ENCODE results near the gene RFC2. TPM values are rescaled to one million over a fixed set of nuclear protein-coding genes. Genes with fewer than 3 reads are reported as not detected.
"Not testable (repeated sequence)": the region's sequence is repeated elsewhere in the genome, so short reads cannot be mapped to it uniquely, and the experiment has no call there.

The RFC2 gene
- total RNA-seq, 6 experiments from 2014 or later: 8.0 to 21.3 (median 12.2) TPM

DNA sequence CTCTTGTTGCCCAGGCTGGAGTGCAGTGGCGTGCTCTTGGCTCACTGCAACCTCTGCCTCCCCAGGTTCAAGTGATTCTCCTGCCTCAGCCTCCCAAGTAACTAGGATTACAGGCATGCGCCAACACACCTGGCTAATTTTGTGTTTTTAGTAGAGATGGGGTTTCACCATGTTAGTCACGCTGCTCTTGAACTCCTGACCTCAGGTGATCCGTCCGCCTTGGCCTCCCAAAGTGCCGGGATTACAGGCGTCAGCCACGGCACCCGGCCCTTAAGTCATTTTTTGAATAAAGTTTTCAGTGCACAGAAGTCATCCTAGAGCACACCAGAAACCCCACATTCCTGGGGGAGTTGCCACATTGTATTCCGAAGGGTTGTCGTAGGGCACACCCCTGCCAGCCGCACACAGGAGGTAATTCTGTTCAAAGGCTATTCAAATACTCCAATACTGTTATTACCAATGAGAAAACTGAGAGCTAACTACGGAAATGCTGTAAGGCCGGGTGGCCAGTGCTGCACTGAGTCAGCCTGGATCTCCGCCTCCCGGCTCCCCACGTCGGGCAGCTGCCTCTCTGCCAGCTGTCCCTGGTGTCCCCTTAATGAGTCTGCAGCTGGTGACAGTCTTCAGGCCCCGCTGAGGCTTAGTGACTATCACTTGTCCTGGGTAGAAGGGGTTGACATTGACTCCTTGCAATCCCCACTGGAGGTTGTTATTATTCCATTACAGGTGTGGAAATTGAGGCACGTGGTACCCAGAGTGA lies 8.6 kb upstream of the RFC2 start:
- intact Hi-C loops (cut with DNase I): no loop called here
- H3K27me3 ChIP-seq: no peaks in the 10 kb centered on the region
- H3K36me3 ChIP-seq: no peaks in the 10 kb centered on the region
- TF ChIP-seq, protein P1, sequence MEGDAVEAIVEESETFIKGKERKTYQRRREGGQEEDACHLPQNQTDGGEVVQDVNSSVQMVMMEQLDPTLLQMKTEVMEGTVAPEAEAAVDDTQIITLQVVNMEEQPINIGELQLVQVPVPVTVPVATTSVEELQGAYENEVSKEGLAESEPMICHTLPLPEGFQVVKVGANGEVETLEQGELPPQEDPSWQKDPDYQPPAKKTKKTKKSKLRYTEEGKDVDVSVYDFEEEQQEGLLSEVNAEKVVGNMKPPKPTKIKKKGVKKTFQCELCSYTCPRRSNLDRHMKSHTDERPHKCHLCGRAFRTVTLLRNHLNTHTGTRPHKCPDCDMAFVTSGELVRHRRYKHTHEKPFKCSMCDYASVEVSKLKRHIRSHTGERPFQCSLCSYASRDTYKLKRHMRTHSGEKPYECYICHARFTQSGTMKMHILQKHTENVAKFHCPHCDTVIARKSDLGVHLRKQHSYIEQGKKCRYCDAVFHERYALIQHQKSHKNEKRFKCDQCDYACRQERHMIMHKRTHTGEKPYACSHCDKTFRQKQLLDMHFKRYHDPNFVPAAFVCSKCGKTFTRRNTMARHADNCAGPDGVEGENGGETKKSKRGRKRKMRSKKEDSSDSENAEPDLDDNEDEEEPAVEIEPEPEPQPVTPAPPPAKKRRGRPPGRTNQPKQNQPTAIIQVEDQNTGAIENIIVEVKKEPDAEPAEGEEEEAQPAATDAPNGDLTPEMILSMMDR (IDR thresholded peaks at IDR 0.05): no peak
- no peak for TF ChIP-seq POLR2A (IDR thresholded peaks at IDR 0.05)
- H3K9me3 ChIP-seq: no peaks in the 10 kb centered on the region
- ATAC-seq: peak in 1 of 4 donors; percentile 13
- peaks cover 0 to 6% (median 0%) of the 10 kb centered on the region in 4 donors for H3K4me1 ChIP-seq
- no peak overlapping the region for H3K27ac ChIP-seq
- no peak for DNase-seq
- WGBS (ENCODE audit: insufficient coverage, low coverage, low lambda C conversion rate, missing lambda C conversion rate): 80% methylated on average over 1 of the region's 20 CpGs
- no peak overlapping the region for H3K4me3 ChIP-seq

DNA sequence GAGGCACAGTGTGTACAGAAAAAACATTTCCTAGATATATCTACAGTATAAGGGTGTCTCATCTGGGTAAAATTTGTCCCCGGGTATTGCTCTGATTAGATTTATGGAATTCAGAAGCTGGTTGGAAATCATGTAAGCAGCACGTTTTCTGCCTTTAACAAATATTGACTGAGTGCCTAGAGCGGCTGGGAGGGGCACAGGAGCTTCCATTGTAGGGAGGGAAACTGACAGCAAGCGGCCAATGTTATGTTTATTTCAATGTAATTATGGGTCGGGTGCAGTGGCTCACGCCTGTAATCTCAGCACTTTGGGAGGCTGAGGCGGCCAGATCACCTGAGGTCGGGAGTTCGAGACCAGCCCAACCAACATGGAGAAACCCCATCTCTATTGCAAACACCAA lies 4.4 kb upstream of the RFC2 start:
- no peaks in the 10 kb centered on the region for H3K36me3 ChIP-seq
- no peaks in the 10 kb centered on the region for H3K27me3 ChIP-seq
- no peak for TF ChIP-seq POLR2A (IDR thresholded peaks at IDR 0.05)
- TF ChIP-seq, protein P1 (IDR thresholded peaks at IDR 0.05): no peak
- no peak overlapping the region for H3K27ac ChIP-seq
- H3K9me3 ChIP-seq: no peaks in the 10 kb centered on the region
- WGBS (ENCODE audit: insufficient coverage, low coverage, low lambda C conversion rate, missing lambda C conversion rate): 65% methylated on average over 7 of the region's 9 CpGs
- H3K4me3 ChIP-seq: no peak overlapping the region
- peaks cover 0 to 18% (median 2%) of the 10 kb centered on the region in 4 donors for H3K4me1 ChIP-seq
- ATAC-seq: no peak
- no peak for DNase-seq
- intact Hi-C loops (cut with DNase I): no loop called here

DNA sequence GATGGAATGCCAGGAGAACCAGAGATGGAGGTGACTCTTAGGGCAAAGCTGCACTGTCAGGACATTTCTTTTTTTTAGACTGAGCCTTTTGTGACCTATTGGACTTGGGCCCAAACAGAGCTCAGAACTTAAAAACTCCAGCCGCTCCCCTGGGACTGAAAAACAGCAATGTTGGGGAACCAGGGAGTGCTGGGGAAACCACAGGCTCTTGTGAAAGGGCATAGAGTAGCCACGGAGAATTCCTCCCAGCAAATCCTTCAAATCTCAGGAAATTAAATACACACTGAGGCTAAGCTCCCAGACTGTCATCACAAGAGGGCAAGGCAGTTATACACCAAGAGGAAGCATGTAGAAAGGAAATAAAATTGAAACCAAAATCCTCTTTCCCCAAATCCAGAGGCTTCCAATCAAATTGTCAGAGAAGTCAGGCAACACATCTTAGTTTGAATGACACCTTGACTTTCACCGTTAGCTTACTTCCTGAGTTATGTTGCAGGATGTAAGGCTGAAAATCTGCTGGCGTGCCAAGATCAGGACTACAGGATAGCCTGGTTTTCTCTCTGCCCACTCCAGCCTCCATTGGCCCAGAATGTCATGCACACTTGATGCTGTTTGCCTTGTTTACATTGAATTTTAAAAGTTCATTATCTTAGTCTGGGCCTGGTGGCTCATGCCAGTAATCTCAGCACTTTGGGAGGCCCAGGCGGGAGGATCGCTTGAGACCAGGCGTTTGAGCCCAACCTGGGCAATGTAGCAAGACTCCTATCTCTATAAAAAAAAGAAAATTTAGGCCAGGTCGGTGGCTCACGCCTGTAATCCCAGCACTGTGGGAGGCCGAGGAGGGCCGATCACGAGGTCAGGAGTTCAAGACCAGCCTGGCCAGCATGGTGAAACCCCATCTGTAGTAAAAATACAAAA lies 2.6 kb upstream of the RFC2 start:
- 74% methylated on average over 12 of the region's 12 CpGs for WGBS (ENCODE audit: insufficient coverage, low coverage, low lambda C conversion rate, missing lambda C conversion rate)
- no peak for TF ChIP-seq POLR2A (IDR thresholded peaks at IDR 0.05)
- TF ChIP-seq, protein P1 (IDR thresholded peaks at IDR 0.05): no peak
- no peak for ATAC-seq

DNA sequence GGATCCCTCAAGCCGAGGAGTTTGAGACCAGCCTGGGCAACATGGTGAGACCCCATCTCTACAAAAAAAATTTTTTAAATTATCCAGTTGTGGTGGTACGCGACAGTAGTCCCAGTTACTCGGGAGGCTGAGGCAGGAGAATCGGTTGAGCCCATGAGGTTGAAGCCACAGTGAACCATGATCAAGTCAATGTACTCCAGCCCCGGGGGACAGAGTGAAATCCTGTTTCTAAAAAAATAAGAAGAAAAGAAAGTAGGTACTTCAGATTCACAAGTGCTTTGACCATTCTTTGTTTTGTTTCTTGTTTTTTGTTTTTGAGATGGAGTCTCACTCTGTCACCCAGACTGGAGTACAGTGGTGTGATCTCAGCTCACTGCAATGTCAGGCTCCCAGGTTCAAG lies 1.3 kb upstream of the RFC2 start:
- H3K27me3 ChIP-seq; H3K9me3 ChIP-seq; intact Hi-C loops (cut with DNase I); H3K36me3 ChIP-seq; DNase-seq; ATAC-seq: not testable (repeated sequence)
- peak overlapping the region in 2 of 3 donors; percentile 65 for H3K4me3 ChIP-seq
- H3K4me1 ChIP-seq: peaks cover 0 to 22% (median 4%) of the 10 kb centered on the region in 4 donors
- WGBS (ENCODE audit: insufficient coverage, low coverage, low lambda C conversion rate, missing lambda C conversion rate): 72% methylated on average over 6 of the region's 6 CpGs
- peak overlapping the region; percentile 73 to 87 (median 74) for H3K27ac ChIP-seq

More for the DNA sequence above, 2.6 kb upstream of the RFC2 start:
- Histone ChIP-seq H3K4me1 (peaks cover 0 to 22% (median 4%) of the 10 kb centered on the region in 4 donors), H3K4me3 (no peak overlapping the region), H3K9me3 (no peaks in the 10 kb centered on the region), H3K27ac (peak overlapping the region in 2 of 3 donors; percentile 7 to 19), H3K36me3 (no peaks in the 10 kb centered on the region), H3K27me3 (no peaks in the 10 kb centered on the region)
- no peak for DNase-seq
- intact Hi-C loops (cut with DNase I): no loop called here

All from right lobe of liver (tissue), 6 donors.